K562 (cell line): ENCODE measurements around the gene FUCA1. TPM values are rescaled to one million over a fixed set of nuclear protein-coding genes. Genes with fewer than 3 reads are reported as not detected.

ENCODE experiments used
- BCL6 ChIP-seq: fragments of 250-450 bp; sonication (Bioruptor Pico); IDR thresholded peaks from 2 replicates; pipeline ENCODE4 v1.4.0; 2020
- CHCHD3 ChIP-seq: fragments of 250-450 bp; sonication (Bioruptor Pico); IDR thresholded peaks from 2 replicates; pipeline ENCODE4 v2.1.2; 2022; ENCODE audit warnings: mild to moderate bottlenecking
- HMGN3 ChIP-seq: IDR thresholded peaks from 2 replicates; pipeline ENCODE4 v1.6.1; 2011; ENCODE audit warnings: borderline replicate concordance, low read depth, mild to moderate bottlenecking, mixed read lengths, low read length; ENCODE audit not compliant: insufficient read length; ENCODE audit errors: extremely low read depth
- ILF3 ChIP-seq: fragments of 450-650 bp; IDR thresholded peaks from 2 replicates; pipeline ENCODE4 v1.6.1; 2018; ENCODE audit warnings: antibody characterized with exemption, mild to moderate bottlenecking, moderate library complexity, borderline replicate concordance
- KLF16 ChIP-seq: IDR thresholded peaks from 2 replicates; pipeline ENCODE4 v1.6.1; 2016; ENCODE audit warnings: antibody characterized with exemption
- MTA1 ChIP-seq: fragments of 450-650 bp; IDR thresholded peaks from 2 replicates; pipeline ENCODE4 v1.6.1; 2017; ENCODE audit warnings: borderline replicate concordance
- NFRKB ChIP-seq: fragments of 450-650 bp; IDR thresholded peaks from 2 replicates; pipeline ENCODE4 v1.6.1; 2016; ENCODE audit warnings: low read depth
- PML ChIP-seq: IDR thresholded peaks from 2 replicates; pipeline ENCODE4 v1.6.1; 2012; ENCODE audit warnings: low read length, inconsistent platforms
- RBFOX2 ChIP-seq: fragments of 200-400 bp; formaldehyde crosslinking; IDR thresholded peaks from 2 replicates; pipeline ENCODE4 v1.6.1; 2017; ENCODE audit warnings: low read depth, mild to moderate bottlenecking, low read length, moderate library complexity
- RCOR1 ChIP-seq, 2 experiments: IDR thresholded peaks; 2 replicates each; pipeline ENCODE4 v1.6.1; 2012; ENCODE audit warnings: low read depth in 2 of 2, low read length in 2 of 2, borderline replicate concordance in 1 of 2, improper control_type of control experiment in 1 of 2
- SREBF2 ChIP-seq: sonication (generic); formaldehyde crosslinking; IDR thresholded peaks from 2 replicates; pipeline ENCODE4 v1.4.0; 2020; ENCODE audit warnings: mild to moderate bottlenecking, missing genetic modification reagents
- ZNF133 ChIP-seq: fragments of 250-450 bp; sonication (Bioruptor Pico); IDR thresholded peaks from 2 replicates; pipeline ENCODE4 v1.4.0; 2020; ENCODE audit warnings: mild to moderate bottlenecking
- ZNF224 ChIP-seq: sonication (generic); formaldehyde crosslinking; IDR thresholded peaks from 2 replicates; pipeline ENCODE4 v1.8.0; 2022; ENCODE audit warnings: mild to moderate bottlenecking, missing genetic modification reagents
- ZNF445 ChIP-seq: fragments of 250-450 bp; sonication (Bioruptor Pico); IDR thresholded peaks from 2 replicates; pipeline ENCODE4 v1.4.0; 2020; ENCODE audit warnings: low read depth, mild to moderate bottlenecking, moderate library complexity
- polyA plus RNA-seq, 8 experiments: library from polyadenylated mRNA; depleted of rRNA in 4 of 8; stranded (reverse) in 5 of 8; unstranded in 3 of 8; fragments of >200 nt; fragmentation: Nextera tagmentation in 2 of 8; fragmentation: Illumina TruSeq in 1 of 8; extraction: Ambion mirVana in 2 of 8; extraction: Trizol in 1 of 8; gene quantifications; 2 replicates each; pipeline versions ENCODE4 v1.2.1 to v1.2.3, GENCODE V29; 2011 to 2014; ENCODE audit warnings: inconsistent platforms in 1 of 8, missing spikeins in 1 of 8
- total RNA-seq, 7 experiments: library from RNA; depleted of rRNA in 6 of 7; stranded (reverse); fragments of >200 nt in 6 of 7; fragmentation: Illumina TruSeq in 2 of 7; extraction: Trizol in 2 of 7; gene quantifications; 2 replicates each; pipeline versions ENCODE4 v1.2.1 to v1.2.3, GENCODE V29; 2011 to 2021; ENCODE audit warnings: low replicate concordance in 1 of 7
- TF ChIP-seq, protein P1 (sequence below), 2 experiments: fragments of 450-650 bp; formaldehyde crosslinking in 1 of 2; IDR thresholded peaks; 2 replicates each; pipeline versions ENCODE4 v1.4.0 to v1.6.1; 2014 to 2020; ENCODE audit warnings: mild to moderate bottlenecking in 2 of 2, borderline replicate concordance in 1 of 2, low read depth in 1 of 2
- TF ChIP-seq, protein P2 (sequence below), 2 experiments: fragments of 150-350 bp in 1 of 2; IDR thresholded peaks; 2 replicates each; pipeline ENCODE4 v1.6.1; 2012 to 2016; ENCODE audit warnings: low read depth in 2 of 2, low read length in 2 of 2, mild to moderate bottlenecking in 1 of 2, moderate library complexity in 1 of 2
- TF ChIP-seq, protein P3 (sequence below): fragments of 250-450 bp; sonication (Bioruptor Pico); IDR thresholded peaks from 2 replicates; pipeline ENCODE4 v1.8.0; 2021; ENCODE audit warnings: borderline replicate concordance, mild to moderate bottlenecking, moderate library complexity; ENCODE audit not compliant: poor library complexity, severe bottlenecking

Gene FUCA1
- total and polyA plus RNA-seq, 9 of the 15 experiments (the other 6 are each of a cell fraction or from before 2014, with no cell fraction given) = 7.0 to 20.5 (median 13.5) TPM

DNA sequence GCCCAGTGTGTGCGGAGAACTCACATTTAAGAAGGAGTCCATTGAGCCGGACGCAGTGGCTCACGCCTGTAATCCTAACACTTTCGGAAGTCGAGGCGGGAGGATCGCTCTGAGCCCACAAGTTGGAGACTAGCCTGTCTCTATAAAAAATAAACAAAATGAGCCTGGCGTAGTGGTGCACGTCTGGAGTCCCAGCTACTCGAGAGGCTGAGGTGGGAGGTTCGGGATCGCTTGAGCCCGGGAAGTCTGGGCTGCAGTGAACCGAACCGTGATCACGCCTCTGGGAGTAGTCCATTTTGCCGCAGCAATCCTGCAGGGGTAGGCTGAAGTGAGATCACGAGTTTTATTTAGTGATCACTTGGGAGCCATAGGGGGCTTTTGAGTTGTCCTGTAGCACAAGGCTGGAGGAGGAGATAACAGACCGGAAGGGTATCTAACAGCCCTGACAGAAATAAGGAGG lies 497 bp upstream of the FUCA1 start (continued):
- TF ChIP-seq, protein P1, sequence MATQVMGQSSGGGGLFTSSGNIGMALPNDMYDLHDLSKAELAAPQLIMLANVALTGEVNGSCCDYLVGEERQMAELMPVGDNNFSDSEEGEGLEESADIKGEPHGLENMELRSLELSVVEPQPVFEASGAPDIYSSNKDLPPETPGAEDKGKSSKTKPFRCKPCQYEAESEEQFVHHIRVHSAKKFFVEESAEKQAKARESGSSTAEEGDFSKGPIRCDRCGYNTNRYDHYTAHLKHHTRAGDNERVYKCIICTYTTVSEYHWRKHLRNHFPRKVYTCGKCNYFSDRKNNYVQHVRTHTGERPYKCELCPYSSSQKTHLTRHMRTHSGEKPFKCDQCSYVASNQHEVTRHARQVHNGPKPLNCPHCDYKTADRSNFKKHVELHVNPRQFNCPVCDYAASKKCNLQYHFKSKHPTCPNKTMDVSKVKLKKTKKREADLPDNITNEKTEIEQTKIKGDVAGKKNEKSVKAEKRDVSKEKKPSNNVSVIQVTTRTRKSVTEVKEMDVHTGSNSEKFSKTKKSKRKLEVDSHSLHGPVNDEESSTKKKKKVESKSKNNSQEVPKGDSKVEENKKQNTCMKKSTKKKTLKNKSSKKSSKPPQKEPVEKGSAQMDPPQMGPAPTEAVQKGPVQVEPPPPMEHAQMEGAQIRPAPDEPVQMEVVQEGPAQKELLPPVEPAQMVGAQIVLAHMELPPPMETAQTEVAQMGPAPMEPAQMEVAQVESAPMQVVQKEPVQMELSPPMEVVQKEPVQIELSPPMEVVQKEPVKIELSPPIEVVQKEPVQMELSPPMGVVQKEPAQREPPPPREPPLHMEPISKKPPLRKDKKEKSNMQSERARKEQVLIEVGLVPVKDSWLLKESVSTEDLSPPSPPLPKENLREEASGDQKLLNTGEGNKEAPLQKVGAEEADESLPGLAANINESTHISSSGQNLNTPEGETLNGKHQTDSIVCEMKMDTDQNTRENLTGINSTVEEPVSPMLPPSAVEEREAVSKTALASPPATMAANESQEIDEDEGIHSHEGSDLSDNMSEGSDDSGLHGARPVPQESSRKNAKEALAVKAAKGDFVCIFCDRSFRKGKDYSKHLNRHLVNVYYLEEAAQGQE (IDR thresholded peaks at IDR 0.05; ENCODE audit: borderline replicate concordance) = no peak
- TF ChIP-seq, protein P1 (CRISPR knock-in tag; IDR thresholded peaks at IDR 0.05; ENCODE audit: low read depth) = no peak
- 0 out of 2 replicates have a peak, but pooled peaks have one; percentile 49 for TF ChIP-seq ZNF445 (CRISPR knock-in tag)
- peak; percentile 66; the same call in 1 of the 2 replicates for TF ChIP-seq NFRKB
- no peak for TF ChIP-seq ZNF133
- TF ChIP-seq, protein P2, sequence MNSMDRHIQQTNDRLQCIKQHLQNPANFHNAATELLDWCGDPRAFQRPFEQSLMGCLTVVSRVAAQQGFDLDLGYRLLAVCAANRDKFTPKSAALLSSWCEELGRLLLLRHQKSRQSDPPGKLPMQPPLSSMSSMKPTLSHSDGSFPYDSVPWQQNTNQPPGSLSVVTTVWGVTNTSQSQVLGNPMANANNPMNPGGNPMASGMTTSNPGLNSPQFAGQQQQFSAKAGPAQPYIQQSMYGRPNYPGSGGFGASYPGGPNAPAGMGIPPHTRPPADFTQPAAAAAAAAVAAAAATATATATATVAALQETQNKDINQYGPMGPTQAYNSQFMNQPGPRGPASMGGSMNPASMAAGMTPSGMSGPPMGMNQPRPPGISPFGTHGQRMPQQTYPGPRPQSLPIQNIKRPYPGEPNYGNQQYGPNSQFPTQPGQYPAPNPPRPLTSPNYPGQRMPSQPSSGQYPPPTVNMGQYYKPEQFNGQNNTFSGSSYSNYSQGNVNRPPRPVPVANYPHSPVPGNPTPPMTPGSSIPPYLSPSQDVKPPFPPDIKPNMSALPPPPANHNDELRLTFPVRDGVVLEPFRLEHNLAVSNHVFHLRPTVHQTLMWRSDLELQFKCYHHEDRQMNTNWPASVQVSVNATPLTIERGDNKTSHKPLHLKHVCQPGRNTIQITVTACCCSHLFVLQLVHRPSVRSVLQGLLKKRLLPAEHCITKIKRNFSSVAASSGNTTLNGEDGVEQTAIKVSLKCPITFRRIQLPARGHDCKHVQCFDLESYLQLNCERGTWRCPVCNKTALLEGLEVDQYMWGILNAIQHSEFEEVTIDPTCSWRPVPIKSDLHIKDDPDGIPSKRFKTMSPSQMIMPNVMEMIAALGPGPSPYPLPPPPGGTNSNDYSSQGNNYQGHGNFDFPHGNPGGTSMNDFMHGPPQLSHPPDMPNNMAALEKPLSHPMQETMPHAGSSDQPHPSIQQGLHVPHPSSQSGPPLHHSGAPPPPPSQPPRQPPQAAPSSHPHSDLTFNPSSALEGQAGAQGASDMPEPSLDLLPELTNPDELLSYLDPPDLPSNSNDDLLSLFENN (IDR thresholded peaks at IDR 0.05; ENCODE audit: low read depth in 2 of 2, low read length in 2 of 2) = no peak
- TF ChIP-seq RCOR1 (IDR thresholded peaks at IDR 0.05; ENCODE audit: borderline replicate concordance in 1 of 2, low read depth in 2 of 2, low read length in 2 of 2) = no peak
- no peak for TF ChIP-seq KLF16
- peak; percentile 57; the same call in 1 of the 2 replicates for TF ChIP-seq SREBF2 (CRISPR knock-in tag)
- no peak for TF ChIP-seq ILF3
- TF ChIP-seq MTA1 = no peak
- no peak for TF ChIP-seq ZNF224 (CRISPR knock-in tag)
- no peak for TF ChIP-seq HMGN3
- no peak for TF ChIP-seq PML
- TF ChIP-seq, protein P3, sequence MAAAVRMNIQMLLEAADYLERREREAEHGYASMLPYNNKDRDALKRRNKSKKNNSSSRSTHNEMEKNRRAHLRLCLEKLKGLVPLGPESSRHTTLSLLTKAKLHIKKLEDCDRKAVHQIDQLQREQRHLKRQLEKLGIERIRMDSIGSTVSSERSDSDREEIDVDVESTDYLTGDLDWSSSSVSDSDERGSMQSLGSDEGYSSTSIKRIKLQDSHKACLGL (CRISPR knock-in tag) = no peak
- TF ChIP-seq CHCHD3 (CRISPR knock-in tag) = no peak
- TF ChIP-seq BCL6 = no peak
- no peak for TF ChIP-seq RBFOX2
